H1 (cell line): ENCODE results near the gene SIKE1. TPM values are rescaled to one million over a fixed set of nuclear protein-coding genes. Genes with fewer than 3 reads are reported as not detected.

Source experiments
- FOSL1 ChIP-seq: IDR thresholded peaks from 2 replicates; pipeline ENCODE4 v1.6.1; 2011; ENCODE audit warnings: mild to moderate bottlenecking, low read depth, low read length, moderate library complexity; ENCODE audit not compliant: insufficient read depth
- polyA plus RNA-seq, 7 experiments: library from polyadenylated mRNA; depleted of rRNA in 3 of 7; stranded (reverse) in 5 of 7; unstranded in 2 of 7; fragments of >200 nt in 5 of 7; fragments of 200-250 nt in 2 of 7; gene quantifications; 1 replicate in 5 of 7; 2 replicates in 1 of 7; 4 replicates in 1 of 7; pipeline versions ENCODE4 v1.2.1 to v1.2.3, GENCODE V29; 2011 to 2013; ENCODE audit warnings: missing spikeins in 2 of 7, mixed read lengths in 2 of 7
- total RNA-seq: library from RNA; stranded (reverse); fragmentation: NEBNext Ultra II Directional; extraction: Animal tissue kit (Norgen Biotek cat#: 25700); gene quantifications from 2 replicates; pipeline ENCODE4 v1.2.1, GENCODE V29; 2021

SIKE1 gene
- total and polyA plus RNA-seq, 2 of the 8 experiments (the other 6 are each of a cell fraction or from before 2014, with no cell fraction given) = 20.5 to 79.9 TPM

DNA sequence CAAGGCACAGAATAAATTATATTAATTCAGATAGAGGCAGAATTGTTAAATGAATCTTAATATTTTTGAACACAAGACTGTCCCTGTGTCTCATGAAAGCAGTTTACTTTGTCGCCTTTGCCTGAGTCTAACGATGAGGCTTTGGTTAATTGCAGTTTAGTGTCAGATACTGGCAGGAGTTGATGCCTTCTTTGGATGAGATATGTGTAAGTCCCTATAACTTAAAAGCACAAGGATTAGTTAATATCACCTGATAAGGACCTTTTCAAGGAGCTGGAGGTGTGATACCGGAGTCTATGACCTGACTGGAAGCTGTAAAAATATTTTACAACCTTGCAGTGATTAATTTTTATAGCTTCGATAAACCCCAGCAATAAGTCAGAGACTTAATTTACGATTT, 2.0 kb upstream of the SIKE1 start (continued):
- no peak for TF ChIP-seq FOSL1
